T-helper 1 cell treated with Interleukin-12 subunit alpha and Interleukin-12 subunit beta and Interleukin-4 antibody, amounts not matched to agents 30 ng/mL and 1 ng/mL, for 36 hours (primary cell): ENCODE data around the gene MLN. TPM values are rescaled to one million over a fixed set of nuclear protein-coding genes. Genes with fewer than 3 reads are reported as not detected.

Experiments used
- intact Hi-C: fragments of 100-400 bp; cut with micrococcal nuclease; formaldehyde crosslinking; loops from one replicate; pipeline ENCODE4 v1.15.1; 2024
- total RNA-seq: library from RNA; stranded (reverse); gene quantifications from 2 replicates; pipeline ENCODE4 v1.2.3, GENCODE V29; 2022

The MLN gene
- total RNA-seq, 1 donor from 2014 or later: not detected

DNA sequence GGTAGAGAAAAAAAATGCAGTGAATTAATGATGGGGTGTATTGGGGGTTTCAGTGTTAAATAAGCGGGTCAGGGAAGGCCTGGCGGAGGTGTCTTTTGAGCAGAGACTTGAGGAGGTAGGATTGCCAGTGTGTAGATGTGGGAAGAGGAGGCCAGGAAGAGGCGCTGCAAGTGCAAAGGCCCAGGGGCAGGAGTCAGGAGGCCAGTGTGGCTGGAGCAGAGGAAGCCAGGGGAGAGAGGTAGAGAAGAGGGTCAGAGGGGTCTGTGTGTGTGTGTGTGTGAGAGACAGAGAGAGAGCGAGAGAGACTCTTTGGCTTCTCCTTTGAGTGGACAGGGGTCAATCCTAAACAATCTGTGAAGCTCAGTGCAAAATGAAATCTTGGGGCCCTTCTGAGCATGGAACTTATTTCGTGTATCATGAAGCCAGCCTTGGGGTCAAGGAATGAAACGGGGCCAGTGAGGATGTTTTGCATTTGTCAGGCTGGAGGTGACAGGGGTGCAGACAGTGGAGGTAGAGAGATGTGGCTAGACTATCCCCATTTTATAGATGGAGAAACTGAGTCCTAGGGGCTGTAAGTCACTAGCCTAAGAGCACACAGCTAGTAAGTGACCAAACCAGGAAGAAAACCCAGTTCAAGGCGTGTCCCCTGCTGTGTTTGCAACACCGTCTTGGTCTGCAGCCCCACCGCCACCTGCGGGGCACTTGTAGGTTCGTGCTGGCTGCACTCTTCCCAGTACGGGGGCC lies 47.4 kb downstream of the MLN start:
- intact Hi-C loops: no loop called here

DNA sequence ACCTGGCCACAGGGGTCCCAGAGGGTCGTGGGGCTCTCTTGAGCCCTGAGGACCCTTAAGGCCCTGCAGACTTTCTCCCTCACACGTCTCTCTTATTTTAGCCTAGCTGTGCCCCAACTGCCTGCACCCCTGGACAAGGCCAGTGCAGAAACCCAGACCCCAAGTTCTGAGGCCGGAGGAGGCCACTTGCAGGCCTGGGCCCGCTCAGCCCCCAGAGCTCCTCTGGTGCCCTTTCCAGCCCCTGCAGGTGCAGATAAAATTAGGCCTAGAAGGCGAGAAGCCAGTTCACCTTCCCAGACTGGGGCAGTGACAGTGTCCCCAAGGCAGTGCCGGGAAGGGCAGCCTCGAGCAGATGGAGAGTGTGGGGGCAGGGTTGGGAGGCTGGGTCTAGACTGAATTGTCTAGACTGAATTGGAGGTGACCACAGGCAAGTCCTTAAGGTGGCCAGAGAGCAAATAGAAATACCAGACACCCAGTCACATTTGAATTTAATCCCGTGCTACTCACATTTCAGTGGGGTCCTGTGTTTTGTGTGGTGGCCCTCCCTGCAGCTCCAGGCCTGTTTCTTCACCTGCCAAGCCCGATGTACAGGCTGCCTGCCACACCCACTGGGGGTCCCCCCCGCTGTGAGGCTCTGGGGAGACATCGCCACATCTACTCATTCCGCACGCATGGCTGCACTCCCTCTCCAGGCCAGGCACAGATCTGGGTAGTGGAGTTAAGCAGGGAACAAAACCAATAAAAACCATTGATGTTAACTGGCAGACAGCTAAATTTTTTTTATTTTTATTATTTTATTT lies 48.5 kb downstream of the MLN start:
- intact Hi-C loops: no loop called here

DNA sequence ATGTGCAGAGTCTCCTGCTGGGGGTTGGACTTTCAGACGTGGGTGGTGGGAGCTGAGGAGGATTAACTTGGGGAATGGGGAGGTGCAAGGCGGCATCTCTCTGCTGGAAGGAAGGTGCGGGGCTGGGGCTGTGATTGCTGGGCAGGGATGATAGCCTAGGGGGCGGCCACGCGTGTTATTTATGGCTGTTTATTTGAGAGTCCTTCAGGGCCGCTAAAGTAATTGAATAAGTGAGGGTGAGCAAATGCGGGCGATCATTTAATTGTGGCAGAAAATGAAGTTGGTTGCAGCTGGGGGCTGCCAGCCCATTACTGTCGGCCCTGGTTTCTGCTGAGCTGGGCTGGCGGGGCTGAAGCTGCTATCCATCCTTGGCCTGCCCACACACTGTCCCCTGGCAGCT lies 49.6 kb downstream of the MLN start:
- intact Hi-C loops: no loop called here

DNA sequence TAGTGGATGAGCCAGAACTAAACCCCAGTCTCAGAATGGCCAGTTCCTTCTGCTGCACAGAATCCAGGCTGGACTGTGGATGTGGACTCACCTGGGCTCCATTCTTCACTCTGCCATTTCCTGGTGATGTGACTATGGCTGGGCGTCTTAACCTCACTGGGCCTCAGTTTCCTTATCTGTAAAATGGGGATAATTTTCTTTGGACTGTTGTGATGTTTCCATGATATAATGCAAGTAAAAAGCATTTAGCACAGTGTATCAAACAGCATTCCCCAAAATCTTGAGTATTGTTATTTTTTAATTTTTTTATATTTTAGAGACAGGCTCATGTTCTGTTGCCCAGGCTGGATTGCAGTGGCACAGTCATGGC lies 51.2 kb downstream of the MLN start:
- intact Hi-C loops: no loop called here

DNA sequence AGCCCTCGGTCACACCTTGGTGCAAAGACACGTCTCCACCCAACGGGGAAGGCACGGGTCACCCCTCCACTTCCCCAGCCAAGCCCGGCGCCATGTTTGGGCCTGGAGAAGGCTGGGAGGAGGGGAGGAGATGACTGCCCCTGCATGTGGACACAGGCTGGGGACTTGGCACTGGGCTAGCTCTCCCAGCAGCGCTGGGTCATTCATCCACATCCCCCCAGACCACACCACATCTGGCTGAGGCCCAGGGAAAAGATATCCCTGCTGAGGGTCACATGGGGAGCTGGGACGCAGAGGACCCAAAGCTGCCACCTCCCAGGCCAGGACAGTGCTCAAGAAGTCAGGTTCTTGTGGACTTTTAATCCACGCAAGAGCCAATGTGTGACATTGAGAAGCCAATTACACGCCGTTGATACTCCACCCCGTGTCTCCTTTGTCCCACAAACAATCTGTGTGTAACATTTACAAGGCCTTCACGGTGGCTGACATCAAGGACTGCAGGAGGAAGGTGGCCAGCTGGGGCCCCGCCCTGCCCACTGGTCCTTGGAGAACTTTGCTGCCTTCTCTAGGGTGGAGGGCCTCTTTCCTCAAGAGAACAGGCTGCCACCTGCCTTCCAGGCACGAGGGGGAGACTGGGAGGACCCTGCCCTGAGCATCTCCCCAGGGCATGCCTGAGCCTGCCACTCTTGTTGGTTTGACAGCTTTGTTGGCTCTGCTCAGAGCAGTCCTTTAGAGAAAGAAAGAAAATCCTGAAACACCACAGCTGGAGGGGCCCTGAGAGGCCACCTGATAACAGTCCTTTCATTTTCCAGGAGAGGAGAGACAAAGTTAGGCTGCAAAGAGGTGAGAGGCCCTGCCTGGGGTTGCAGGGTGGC lies 51.8 kb downstream of the MLN start:
- intact Hi-C loops: no loop called here

DNA sequence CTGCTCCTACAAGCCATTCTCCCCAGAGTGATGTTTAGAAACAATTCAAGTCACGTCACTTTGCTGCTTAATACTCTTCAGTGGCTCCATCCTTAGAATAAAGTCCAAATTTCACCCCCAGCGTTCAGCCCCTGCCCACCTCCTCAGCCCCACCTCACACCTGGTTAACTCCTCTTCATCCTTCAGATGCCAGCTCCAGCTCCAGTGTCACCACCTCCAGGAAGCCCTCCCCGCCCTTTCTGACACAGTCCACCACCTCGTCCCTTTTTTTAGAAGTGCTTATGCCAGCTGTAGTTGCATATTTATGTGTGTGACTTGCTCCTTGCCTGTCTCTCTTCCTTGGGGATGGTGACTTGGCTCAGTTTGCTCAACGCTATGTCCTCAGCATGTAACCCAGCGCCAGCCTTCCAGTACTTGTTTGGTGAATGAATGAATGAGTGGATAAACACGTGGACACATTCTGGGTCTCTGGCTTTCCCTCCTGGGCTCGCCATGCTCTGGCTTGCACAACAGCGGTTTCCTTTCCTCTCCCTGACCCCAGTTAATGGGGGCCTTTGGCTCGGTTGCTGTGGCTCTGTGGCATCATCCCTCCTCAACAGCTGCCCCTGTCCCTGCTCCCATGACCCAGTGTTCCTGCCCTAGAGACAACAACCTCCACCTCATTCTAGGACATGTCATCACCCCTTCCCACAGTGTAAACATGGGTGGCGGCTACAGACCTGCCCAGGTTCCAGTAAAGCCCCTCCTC lies 53.4 kb downstream of the MLN start:
- intact Hi-C loops: no loop called here

DNA sequence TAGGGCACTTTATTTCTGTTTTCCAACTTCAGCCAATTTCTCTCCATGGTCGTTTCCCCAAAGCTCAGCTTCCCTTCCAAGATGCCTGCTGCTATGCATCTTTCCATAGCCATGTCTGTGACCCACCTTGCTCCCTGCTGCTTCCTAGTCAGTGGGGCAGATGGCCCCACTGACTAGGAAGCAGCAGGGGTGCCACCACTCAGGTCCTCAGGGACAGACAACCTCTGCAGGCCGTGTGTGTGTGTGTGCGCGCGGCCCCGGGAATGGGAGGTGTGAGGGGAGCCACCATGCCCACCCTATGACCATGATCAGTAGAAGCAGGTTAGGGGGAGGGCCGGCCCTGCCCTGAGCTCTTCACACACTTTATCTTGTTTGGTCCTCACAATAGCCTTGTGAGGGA lies 54.4 kb downstream of the MLN start:
- intact Hi-C loops: no loop called here

DNA sequence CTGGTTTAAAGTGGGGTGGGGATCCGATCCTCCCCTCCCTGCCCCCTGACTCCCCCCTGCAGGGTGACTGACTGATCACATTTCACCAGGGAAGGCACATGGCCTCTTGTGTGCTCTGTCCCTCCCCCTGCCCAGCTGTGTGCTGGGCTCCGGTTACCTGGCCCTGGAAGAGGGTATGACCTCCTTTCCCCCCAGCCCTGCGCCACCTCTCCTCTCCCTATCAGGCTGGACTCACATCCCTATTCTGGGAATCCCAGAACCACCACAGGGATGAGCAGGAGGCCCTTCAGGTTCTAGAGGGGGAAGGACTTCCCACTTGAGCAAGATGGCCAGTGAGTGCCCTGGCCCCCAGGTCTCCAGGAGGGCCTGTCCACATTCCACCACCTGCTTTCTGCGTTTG lies 55.0 kb downstream of the MLN start:
- intact Hi-C loops: no loop called here

DNA sequence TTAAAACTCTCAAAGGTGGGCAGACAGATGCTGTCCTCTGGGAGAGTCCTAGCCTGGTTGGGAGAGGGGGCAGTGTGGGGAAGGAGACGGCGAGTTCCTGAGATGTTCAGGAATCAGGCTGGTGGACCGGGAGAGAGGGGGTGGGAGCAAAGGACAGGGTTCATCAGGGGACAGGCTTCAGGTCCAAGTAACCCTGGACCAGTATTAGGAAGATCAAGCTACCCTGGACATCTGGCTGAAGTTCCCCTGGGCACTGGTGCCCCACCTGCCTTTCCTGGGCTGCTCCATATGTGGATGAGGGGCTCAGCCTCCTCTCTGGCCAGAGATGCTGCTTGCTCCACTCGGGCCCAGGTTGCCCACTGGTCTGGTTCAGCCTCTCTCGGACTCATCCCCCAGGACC lies 56.0 kb downstream of the MLN start:
- intact Hi-C loops: no loop called here

DNA sequence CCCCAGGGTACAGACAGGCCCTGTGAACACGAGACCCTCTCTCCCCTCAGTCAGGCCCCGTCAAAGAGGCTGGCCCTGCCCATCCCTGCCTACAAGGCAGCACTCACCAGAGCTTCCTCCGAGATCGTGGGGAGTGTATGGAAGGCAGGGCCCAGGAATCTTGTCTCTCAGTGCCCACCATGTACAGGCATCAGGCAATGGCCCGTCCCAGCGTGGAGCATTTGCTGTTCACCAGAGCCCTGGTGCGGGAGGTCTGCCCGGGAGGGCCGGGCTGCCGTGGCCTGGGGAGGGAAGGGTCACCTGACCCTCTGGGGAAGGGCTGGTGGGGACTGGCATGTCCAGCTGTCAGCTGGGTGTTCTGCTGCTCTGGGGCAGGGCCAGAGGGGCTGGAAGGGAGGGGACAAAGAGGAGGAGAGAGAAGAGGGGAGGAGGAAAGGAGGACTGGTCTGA lies 57.1 kb downstream of the MLN start, which contains the start of gene IP6K3:
TSS of gene IP6K3 (minus strand) at position 255 of the 450 bp plus-strand sequence. CDS start 11,429 bp downstream, outside the sequence.
- intact Hi-C loops: no loop called here

DNA sequence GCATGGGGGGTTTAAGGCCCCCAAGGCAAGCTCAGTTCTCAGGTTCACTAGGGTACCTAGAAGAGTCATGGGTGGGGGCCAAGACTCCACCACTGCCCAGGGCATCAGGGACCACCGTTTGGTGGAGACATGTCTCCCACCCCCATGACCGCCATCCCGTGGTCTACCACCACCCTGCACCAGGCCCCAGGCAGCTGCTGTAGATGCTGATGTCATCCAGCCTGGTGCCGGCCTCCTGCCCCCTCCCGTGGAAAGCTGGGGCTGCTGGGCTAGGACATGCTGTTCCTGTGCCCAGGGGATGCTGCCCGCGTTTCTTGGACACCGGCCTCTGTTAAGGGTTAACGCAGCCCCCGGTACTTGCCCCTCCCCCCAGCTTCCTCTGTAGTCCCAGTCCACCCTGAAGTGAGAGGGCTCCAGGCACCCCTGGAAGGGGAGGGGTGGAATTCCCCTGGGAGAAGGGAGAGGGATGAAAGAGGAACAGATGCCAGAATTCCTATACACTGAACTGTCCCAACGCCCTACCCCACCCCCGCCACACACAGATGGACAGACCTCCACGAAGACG lies 57.7 kb downstream of the MLN start:
- intact Hi-C loops: no loop called here

DNA sequence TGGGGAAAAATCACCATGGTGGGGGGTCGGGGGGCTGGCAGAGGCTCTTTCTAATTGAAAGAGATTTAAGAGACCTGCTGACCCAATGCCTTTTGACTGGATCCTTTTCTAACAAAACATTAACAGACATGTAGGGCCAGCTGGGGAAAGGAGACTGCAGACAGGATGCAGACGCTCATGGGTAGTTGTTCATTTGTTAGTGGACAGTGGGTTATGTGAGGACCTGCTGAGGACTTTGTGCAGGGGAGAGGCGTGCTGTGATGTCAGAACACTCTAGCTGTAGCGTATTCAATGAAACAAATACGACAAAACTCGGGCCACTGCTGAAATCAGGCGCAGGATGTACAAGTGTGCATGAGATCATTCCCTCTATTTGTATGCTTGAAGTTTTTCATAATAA lies 58.3 kb downstream of the MLN start:
- intact Hi-C loops: no loop called here

DNA sequence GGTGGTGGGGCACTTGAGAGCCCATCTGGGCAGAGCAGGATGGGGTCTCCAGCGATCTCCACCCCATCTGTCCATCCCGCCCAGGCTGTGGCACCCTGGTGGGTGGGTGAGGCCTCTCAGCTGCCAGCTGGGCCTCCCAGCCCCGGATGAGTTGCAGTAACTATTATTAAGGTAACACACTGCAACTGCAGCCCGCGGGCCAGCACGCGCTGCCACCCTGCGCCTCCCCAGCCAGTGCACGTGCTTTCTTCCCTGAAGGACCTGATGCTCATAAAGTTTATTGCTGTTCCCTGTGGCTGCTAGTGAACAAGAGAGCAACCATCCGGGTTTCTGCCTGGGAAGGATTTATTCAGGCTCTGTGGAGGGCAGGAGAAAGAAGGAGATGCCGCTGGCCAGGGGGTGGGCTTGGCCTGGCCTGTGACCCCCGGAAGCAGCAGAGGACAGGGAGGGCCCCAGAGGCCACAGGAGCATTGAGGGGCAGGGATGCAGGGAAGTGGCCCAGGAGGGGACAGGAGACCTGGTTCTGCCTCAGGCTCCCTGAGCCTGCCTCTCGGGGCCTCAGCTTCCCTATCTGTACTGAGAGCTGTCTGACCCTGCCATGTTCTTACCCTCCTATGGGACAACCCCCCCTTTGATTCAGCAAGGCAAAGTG lies 58.8 kb downstream of the MLN start:
- intact Hi-C loops: loop anchor here (1.0 kb wide), 4 partner anchors 17 to 409 kb away; partner anchors contain the start of gene UQCC2

Other genes with a start within 250 kb of the MLN start
- gene BAK1, start 223.7 kb downstream of the MLN start, total RNA-seq: 94.4 and 95.0 TPM in 2 replicates
- gene ITPR3, start 182.7 kb downstream of the MLN start, total RNA-seq: 45.4 and 46.9 TPM in 2 replicates
- gene UQCC2, start 92.3 kb downstream of the MLN start, total RNA-seq: 77.7 and 79.6 TPM in 2 replicates
- not detected in 2 replicates for gene IP6K3, start 57.1 kb downstream of the MLN start, total RNA-seq
- 77.0 and 77.2 TPM in 2 replicates for gene LEMD2, start 14.9 kb downstream of the MLN start, total RNA-seq